Neural cell (in vitro differentiated cells): Measurements from ENCODE around the gene SPON1. TPM values are rescaled to one million over a fixed set of nuclear protein-coding genes. Genes with fewer than 3 reads are reported as not detected.

ENCODE experiments used
- H2AFZ ChIP-seq: fragments of 200-600, 300-800 bp; sonication (generic), shearing (Covaris generic); 2 replicates; pipeline ENCODE4 v1.6.0; 2014; ENCODE audit warnings: low read depth, mild to moderate bottlenecking, antibody characterized with exemption, low read length, moderate library complexity
- H3F3A ChIP-seq: fragments of 200-600 bp; shearing (Covaris generic); 2 replicates; pipeline ENCODE4 v1.6.1; 2016; ENCODE audit warnings: mild to moderate bottlenecking, moderate library complexity, mixed read lengths, antibody characterized with exemption, low read length; ENCODE audit not compliant: insufficient read depth, poor library complexity, severe bottlenecking
- H3K27ac ChIP-seq: fragments of 200-600, 300-800 bp; sonication (generic), shearing (Covaris generic); 2 replicates; pipeline ENCODE4 v1.5.1; 2014; ENCODE audit warnings: mild to moderate bottlenecking, low read length, moderate library complexity
- H3K27me3 ChIP-seq: fragments of 300-800, 200-600 bp; sonication (generic), shearing (Covaris generic); 2 replicates; pipeline ENCODE4 v1.6.0; 2014; ENCODE audit warnings: mild to moderate bottlenecking, low read depth, low read length, moderate library complexity; ENCODE audit not compliant: insufficient read depth
- H3K36me3 ChIP-seq: fragments of 300-800, 200-600 bp; sonication (generic), shearing (Covaris generic); 2 replicates; pipeline ENCODE4 v1.5.1; 2014; ENCODE audit warnings: mild to moderate bottlenecking, antibody characterized with exemption, low read length, moderate library complexity; ENCODE audit not compliant: insufficient read depth
- H3K4me2 ChIP-seq: fragments of 300-800, 200-600 bp; sonication (generic), shearing (Covaris generic); 2 replicates; pipeline ENCODE4 v1.6.0; 2014; ENCODE audit warnings: mild to moderate bottlenecking, low read length
- H3K4me3 ChIP-seq: fragments of 300-800, 200-600 bp; sonication (generic), shearing (Covaris generic); 2 replicates; pipeline ENCODE4 v1.5.1; 2014; ENCODE audit warnings: mild to moderate bottlenecking, low read length, moderate library complexity
- H3K79me2 ChIP-seq: fragments of 200-600 bp; shearing (Covaris generic); replicated peaks from 2 replicates; pipeline ENCODE4 v1.6.0; 2014; ENCODE audit warnings: mild to moderate bottlenecking, low read length, moderate library complexity; ENCODE audit not compliant: insufficient read depth
- H3K9ac ChIP-seq: fragments of 300-800, 200-600 bp; sonication (generic), shearing (Covaris generic); 2 replicates; pipeline ENCODE4 v1.6.1; 2016; ENCODE audit warnings: mild to moderate bottlenecking, low read length, mixed read lengths
- H3K9me2 ChIP-seq: fragments of 200-600 bp; shearing (Covaris generic); 2 replicates; pipeline ENCODE4 v1.6.1; 2016; ENCODE audit warnings: mild to moderate bottlenecking, low read length, mixed read lengths; ENCODE audit not compliant: insufficient read depth
- H3K9me3 ChIP-seq: fragments of 200-600, 300-800 bp; sonication (generic), shearing (Covaris generic); 2 replicates; pipeline ENCODE4 v1.6.1; 2016; ENCODE audit warnings: mild to moderate bottlenecking, mixed run types, low read length, moderate library complexity, mixed read lengths
- H4K20me1 ChIP-seq: fragments of 200-600 bp; shearing (Covaris generic); 2 replicates; pipeline ENCODE4 v1.6.1; 2016; ENCODE audit warnings: mild to moderate bottlenecking, mixed run types; ENCODE audit not compliant: insufficient read depth
- CTCF ChIP-seq: fragments of 450-650 bp; IDR thresholded peaks from 2 replicates; pipeline ENCODE4 v1.5.1; 2014; ENCODE audit warnings: antibody characterized with exemption, mild to moderate bottlenecking, moderate library complexity; ENCODE audit not compliant: poor library complexity, severe bottlenecking
- EP300 ChIP-seq: fragments of 450-650 bp; conservative IDR thresholded peaks from 2 replicates; pipeline ENCODE4 v1.6.1; 2014; ENCODE audit warnings: antibody characterized with exemption, mild to moderate bottlenecking, moderate library complexity; ENCODE audit not compliant: poor library complexity, severe bottlenecking
- EZH2 ChIP-seq: fragments of 200-600, 300-800 bp; shearing (Covaris generic), sonication (generic); IDR thresholded peaks from 2 replicates; pipeline ENCODE4 v1.6.1; 2014; ENCODE audit warnings: antibody characterized with exemption, low read length, borderline replicate concordance, mild to moderate bottlenecking; ENCODE audit not compliant: insufficient read depth, poor library complexity, severe bottlenecking
- MXI1 ChIP-seq: fragments of 450-650 bp; conservative IDR thresholded peaks from 2 replicates; pipeline ENCODE4 v1.6.1; 2014; ENCODE audit warnings: antibody characterized with exemption, mild to moderate bottlenecking; ENCODE audit not compliant: poor library complexity, severe bottlenecking
- POLR2AphosphoS5 ChIP-seq: IDR thresholded peaks from 2 replicates; pipeline ENCODE4 v1.6.1; 2012
- RAD21 ChIP-seq: fragments of 450-650 bp; conservative IDR thresholded peaks from 2 replicates; pipeline ENCODE4 v1.6.1; 2014; ENCODE audit warnings: antibody characterized with exemption, mild to moderate bottlenecking, moderate library complexity
- SMC3 ChIP-seq: fragments of 450-650 bp; conservative IDR thresholded peaks from 2 replicates; pipeline ENCODE4 v1.6.1; 2014; ENCODE audit warnings: antibody characterized with exemption, mild to moderate bottlenecking, moderate library complexity; ENCODE audit not compliant: poor library complexity
- TAF1 ChIP-seq: IDR thresholded peaks from 2 replicates; pipeline ENCODE4 v1.6.1; 2012; ENCODE audit warnings: low read depth
- polyA plus RNA-seq: library from polyadenylated mRNA; depleted of rRNA; stranded (reverse); fragments of >200 nt; gene quantifications from 2 replicates; pipeline ENCODE4 v1.2.3, GENCODE V29; 2014
- TF ChIP-seq, protein P1 (sequence below): IDR thresholded peaks from 2 replicates; pipeline ENCODE4 v1.6.1; 2012; ENCODE audit warnings: borderline replicate concordance

SPON1 gene
- polyA plus RNA-seq, 1 donor from 2014 or later: 0.66 TPM

GRCh38 chr11:14181121-14181520 is 218.6 kb downstream of the SPON1 start:
- TF ChIP-seq MXI1: no peak
- TF ChIP-seq, protein P1, sequence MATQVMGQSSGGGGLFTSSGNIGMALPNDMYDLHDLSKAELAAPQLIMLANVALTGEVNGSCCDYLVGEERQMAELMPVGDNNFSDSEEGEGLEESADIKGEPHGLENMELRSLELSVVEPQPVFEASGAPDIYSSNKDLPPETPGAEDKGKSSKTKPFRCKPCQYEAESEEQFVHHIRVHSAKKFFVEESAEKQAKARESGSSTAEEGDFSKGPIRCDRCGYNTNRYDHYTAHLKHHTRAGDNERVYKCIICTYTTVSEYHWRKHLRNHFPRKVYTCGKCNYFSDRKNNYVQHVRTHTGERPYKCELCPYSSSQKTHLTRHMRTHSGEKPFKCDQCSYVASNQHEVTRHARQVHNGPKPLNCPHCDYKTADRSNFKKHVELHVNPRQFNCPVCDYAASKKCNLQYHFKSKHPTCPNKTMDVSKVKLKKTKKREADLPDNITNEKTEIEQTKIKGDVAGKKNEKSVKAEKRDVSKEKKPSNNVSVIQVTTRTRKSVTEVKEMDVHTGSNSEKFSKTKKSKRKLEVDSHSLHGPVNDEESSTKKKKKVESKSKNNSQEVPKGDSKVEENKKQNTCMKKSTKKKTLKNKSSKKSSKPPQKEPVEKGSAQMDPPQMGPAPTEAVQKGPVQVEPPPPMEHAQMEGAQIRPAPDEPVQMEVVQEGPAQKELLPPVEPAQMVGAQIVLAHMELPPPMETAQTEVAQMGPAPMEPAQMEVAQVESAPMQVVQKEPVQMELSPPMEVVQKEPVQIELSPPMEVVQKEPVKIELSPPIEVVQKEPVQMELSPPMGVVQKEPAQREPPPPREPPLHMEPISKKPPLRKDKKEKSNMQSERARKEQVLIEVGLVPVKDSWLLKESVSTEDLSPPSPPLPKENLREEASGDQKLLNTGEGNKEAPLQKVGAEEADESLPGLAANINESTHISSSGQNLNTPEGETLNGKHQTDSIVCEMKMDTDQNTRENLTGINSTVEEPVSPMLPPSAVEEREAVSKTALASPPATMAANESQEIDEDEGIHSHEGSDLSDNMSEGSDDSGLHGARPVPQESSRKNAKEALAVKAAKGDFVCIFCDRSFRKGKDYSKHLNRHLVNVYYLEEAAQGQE: no peak
- no peak for TF ChIP-seq TAF1
- TF ChIP-seq EP300: no peak
- no peak for TF ChIP-seq EZH2
- TF ChIP-seq POLR2AphosphoS5: no peak
- TF ChIP-seq SMC3: no peak
- TF ChIP-seq RAD21: no peak
- no peak for TF ChIP-seq CTCF
- H4K20me1 ChIP-seq: no peaks in the 10 kb centered on the region
- H3K9me3 ChIP-seq: no peaks in the 10 kb centered on the region
- H3K27ac ChIP-seq: no peak overlapping the region
- no peak overlapping the region for H3K4me3 ChIP-seq
- no peak overlapping the region for H3K9ac ChIP-seq
- no peaks in the 10 kb centered on the region for H3K79me2 ChIP-seq
- H3K36me3 ChIP-seq: no peaks in the 10 kb centered on the region
- no peak overlapping the region for H3K4me2 ChIP-seq
- no peaks in the 10 kb centered on the region for H3K9me2 ChIP-seq
- H3F3A ChIP-seq: no peaks in the 10 kb centered on the region
- no peak overlapping the region for H2AFZ ChIP-seq
- no peaks in the 10 kb centered on the region for H3K27me3 ChIP-seq

DNA sequence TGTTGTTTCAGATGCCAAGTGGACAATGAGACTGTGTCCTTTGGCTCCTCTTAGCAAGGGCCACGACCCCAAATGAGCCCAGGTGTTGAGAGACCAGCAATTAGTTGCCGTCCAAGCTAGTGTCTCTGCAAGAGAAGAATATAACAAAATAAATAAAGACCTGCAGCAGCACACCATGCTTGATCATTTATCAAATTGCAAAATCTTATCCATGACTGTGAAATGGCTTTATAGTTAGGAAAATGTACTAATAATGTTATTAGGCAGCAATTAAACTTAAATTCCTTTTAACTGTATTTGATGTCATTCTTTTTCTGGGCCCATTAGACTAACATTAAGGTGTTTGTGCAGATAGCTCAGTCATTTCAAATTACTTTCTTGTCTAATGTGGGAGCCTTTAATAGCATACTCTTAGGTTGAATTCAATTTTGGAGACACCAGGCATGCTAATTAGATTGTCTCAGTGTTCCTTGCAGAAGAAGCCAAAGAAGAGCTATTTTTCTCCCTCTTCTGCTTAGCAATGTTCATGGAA is 220.4 kb downstream of the SPON1 start:
- Histone ChIP-seq H3K4me2 (no peak overlapping the region), H3K9me3 (no peaks in the 10 kb centered on the region), H3F3A (no peaks in the 10 kb centered on the region), H3K79me2 (no peaks in the 10 kb centered on the region), H2AFZ (no peak overlapping the region), H3K27ac (no peak overlapping the region), H3K9ac (no peak overlapping the region), H3K27me3 (no peaks in the 10 kb centered on the region), H3K36me3 (no peaks in the 10 kb centered on the region), H4K20me1 (no peaks in the 10 kb centered on the region), H3K9me2 (no peaks in the 10 kb centered on the region), H3K4me3 (no peak overlapping the region)
- no peak for TF ChIP-seq EZH2
- no peak for TF ChIP-seq RAD21
- TF ChIP-seq, protein P1: no peak
- TF ChIP-seq SMC3: no peak
- TF ChIP-seq POLR2AphosphoS5: no peak
- no peak for TF ChIP-seq TAF1
- TF ChIP-seq MXI1: no peak
- no peak for TF ChIP-seq CTCF
- TF ChIP-seq EP300: no peak
